ENCODE data around the gene ME2.
"Not testable (repeated sequence)": the region's sequence is repeated elsewhere in the genome, so short reads cannot be mapped to it uniquely, and the experiment has no call there.

The ME2 gene

GRCh38 chr18:50967714-50968661 lies 89.1 kb downstream of the ME2 start, which contains the start of gene ELAC1:
ELAC1 (plus strand) TSS chr18:50968040; CDS start chr18:50974405, 6,365 bp downstream.
- peaks cover 10% of the 10 kb centered on the region for H3K36me3 Mint-ChIP-seq
- H3K9me3 Mint-ChIP-seq = peaks cover 8% of the 10 kb centered on the region
- peak within 1 kb of the TSS; percentile 35 for H3K27ac Mint-ChIP-seq
- H3K27me3 Mint-ChIP-seq = no peaks in the 10 kb centered on the region
- ATAC-seq = peak; percentile 98
- peaks cover 28% of the 10 kb centered on the region for H3K4me1 Mint-ChIP-seq
- H3K4me3 Mint-ChIP-seq = peak within 1 kb of the TSS; percentile 91

- H3K4me1 Mint-ChIP-seq = peaks cover 31% of the 10 kb centered on the region
- H3K27me3 Mint-ChIP-seq = no peaks in the 10 kb centered on the region
- H3K36me3 Mint-ChIP-seq = peaks cover 4% of the 10 kb centered on the region
- H3K27ac Mint-ChIP-seq = peak overlapping the region; percentile 35
- H3K9me3 Mint-ChIP-seq = no peaks in the 10 kb centered on the region
- H3K4me3 Mint-ChIP-seq = peak overlapping the region; percentile 91
- no peak for ATAC-seq
Measured at GRCh38 chr18:50969448-50969847, 90.5 kb downstream of the ME2 start.

- Mint-ChIP-seq H3K4me3 (no peak overlapping the region), H3K4me1 (peaks cover 31% of the 10 kb centered on the region), H3K27me3 (no peaks in the 10 kb centered on the region), H3K9me3 (no peaks in the 10 kb centered on the region), H3K27ac (no peak overlapping the region), H3K36me3 (peaks cover 10% of the 10 kb centered on the region)
- ATAC-seq = no peak
Measured at GRCh38 chr18:50970006-50970405, 91.1 kb downstream of the ME2 start.

- not testable (repeated sequence) for H3K27ac Mint-ChIP-seq, H3K27me3 Mint-ChIP-seq, H3K4me3 Mint-ChIP-seq, ATAC-seq
- peaks cover 10% of the 10 kb centered on the region for H3K9me3 Mint-ChIP-seq
- peaks cover 34% of the 10 kb centered on the region for H3K36me3 Mint-ChIP-seq
- peaks cover 31% of the 10 kb centered on the region for H3K4me1 Mint-ChIP-seq
Measured at GRCh38 chr18:50972404-50972803, 93.5 kb downstream of the ME2 start.

GRCh38 chr18:50973367-50974126 lies 94.6 kb downstream of the ME2 start:
- H3K9me3 Mint-ChIP-seq = peaks cover 16% of the 10 kb centered on the region

GRCh38 chr18:50977037-50977760 lies 98.3 kb downstream of the ME2 start:
- no peaks in the 10 kb centered on the region for H3K27me3 Mint-ChIP-seq
- H3K27ac Mint-ChIP-seq = no peak overlapping the region
- ATAC-seq = no peak
- H3K9me3 Mint-ChIP-seq = peaks cover 18% of the 10 kb centered on the region
- peaks cover 63% of the 10 kb centered on the region for H3K36me3 Mint-ChIP-seq
- peaks cover 16% of the 10 kb centered on the region for H3K4me1 Mint-ChIP-seq
- H3K4me3 Mint-ChIP-seq = no peak overlapping the region

More at GRCh38 chr18:50973367-50974126, 94.6 kb downstream of the ME2 start:
- Mint-ChIP-seq H3K4me3 (no peak overlapping the region), H3K27me3 (no peaks in the 10 kb centered on the region), H3K27ac (no peak overlapping the region), H3K36me3 (peaks cover 45% of the 10 kb centered on the region), H3K4me1 (peaks cover 31% of the 10 kb centered on the region)
- ATAC-seq = no peak

GRCh38 chr18:50981381-50981780 lies 102.5 kb downstream of the ME2 start:
- no peaks in the 10 kb centered on the region for H3K27me3 Mint-ChIP-seq
- H3K4me1 Mint-ChIP-seq = peaks cover 4% of the 10 kb centered on the region
- no peak overlapping the region for H3K4me3 Mint-ChIP-seq
- H3K27ac Mint-ChIP-seq = no peak overlapping the region
- peaks cover 12% of the 10 kb centered on the region for H3K9me3 Mint-ChIP-seq
- peaks cover 56% of the 10 kb centered on the region for H3K36me3 Mint-ChIP-seq
- ATAC-seq = no peak

- Mint-ChIP-seq H3K27ac (no peak overlapping the region), H3K4me1 (peaks cover 4% of the 10 kb centered on the region), H3K36me3 (peaks cover 52% of the 10 kb centered on the region), H3K4me3 (no peak overlapping the region), H3K9me3 (peaks cover 7% of the 10 kb centered on the region), H3K27me3 (no peaks in the 10 kb centered on the region)
- ATAC-seq = no peak
Measured at GRCh38 chr18:50982086-50982801, 103.3 kb downstream of the ME2 start.

GRCh38 chr18:50982802-50983179 lies 103.9 kb downstream of the ME2 start:
- peaks cover 7% of the 10 kb centered on the region for H3K9me3 Mint-ChIP-seq
- H3K27me3 Mint-ChIP-seq = no peaks in the 10 kb centered on the region
- peaks cover 47% of the 10 kb centered on the region for H3K36me3 Mint-ChIP-seq
- no peak overlapping the region for H3K4me3 Mint-ChIP-seq
- H3K4me1 Mint-ChIP-seq = peaks cover 4% of the 10 kb centered on the region
- ATAC-seq = no peak
- H3K27ac Mint-ChIP-seq = no peak overlapping the region

- H3K4me1 Mint-ChIP-seq = peaks cover 2% of the 10 kb centered on the region
- ATAC-seq = no peak
- no peaks in the 10 kb centered on the region for H3K9me3 Mint-ChIP-seq
- peaks cover 24% of the 10 kb centered on the region for H3K36me3 Mint-ChIP-seq
- no peak overlapping the region for H3K4me3 Mint-ChIP-seq
- no peak overlapping the region for H3K27ac Mint-ChIP-seq
- H3K27me3 Mint-ChIP-seq = no peaks in the 10 kb centered on the region
Measured at GRCh38 chr18:50986360-50987087, 107.6 kb downstream of the ME2 start.

GRCh38 chr18:50987261-50987660 lies 108.3 kb downstream of the ME2 start:
- Mint-ChIP-seq H3K27ac (no peak overlapping the region), H3K4me3 (no peak overlapping the region), H3K4me1 (no peaks in the 10 kb centered on the region), H3K9me3 (no peaks in the 10 kb centered on the region), H3K36me3 (peaks cover 20% of the 10 kb centered on the region), H3K27me3 (no peaks in the 10 kb centered on the region)
- no peak for ATAC-seq

GRCh38 chr18:50989711-50990110 lies 110.8 kb downstream of the ME2 start:
- H3K27me3 Mint-ChIP-seq = no peaks in the 10 kb centered on the region
- ATAC-seq = no peak
- H3K36me3 Mint-ChIP-seq = peaks cover 24% of the 10 kb centered on the region
- H3K9me3 Mint-ChIP-seq = no peaks in the 10 kb centered on the region
- H3K27ac Mint-ChIP-seq = no peak overlapping the region
- no peaks in the 10 kb centered on the region for H3K4me1 Mint-ChIP-seq
- no peak overlapping the region for H3K4me3 Mint-ChIP-seq

GRCh38 chr18:50992351-50992762 lies 113.4 kb downstream of the ME2 start:
- no peaks in the 10 kb centered on the region for H3K4me1 Mint-ChIP-seq
- no peak for ATAC-seq
- H3K27me3 Mint-ChIP-seq = no peaks in the 10 kb centered on the region
- peaks cover 4% of the 10 kb centered on the region for H3K9me3 Mint-ChIP-seq
- H3K4me3 Mint-ChIP-seq = no peak overlapping the region
- H3K27ac Mint-ChIP-seq = no peak overlapping the region
- H3K36me3 Mint-ChIP-seq = peaks cover 17% of the 10 kb centered on the region

- peaks cover 17% of the 10 kb centered on the region for H3K36me3 Mint-ChIP-seq
- no peak overlapping the region for H3K27ac Mint-ChIP-seq
- no peaks in the 10 kb centered on the region for H3K27me3 Mint-ChIP-seq
- peaks cover 4% of the 10 kb centered on the region for H3K9me3 Mint-ChIP-seq
- no peaks in the 10 kb centered on the region for H3K4me1 Mint-ChIP-seq
- H3K4me3 Mint-ChIP-seq = no peak overlapping the region
- no peak for ATAC-seq
Measured at GRCh38 chr18:50994031-50994430, 115.1 kb downstream of the ME2 start.

Measured in stimulated activated memory B cell treated with anti-CD40 and anti-IgM and Interleukin-4, amounts not matched to agents 10 μg/mL and 1 μg/mL and 100 μg/mL, for 72 hours (primary cell).